ENCODE results near the gene FARS2.

Gene FARS2

GRCh38 chr6:5531853-5532375 is 270.6 kb downstream of the FARS2 start:
- DNase-seq (ENCODE audit: extremely low read depth, insufficient read length), result no peak
- no peak overlapping the region for H3K4me3 ChIP-seq (replicated peaks; ENCODE audit: low read depth, low read length)
- H3K36me3 ChIP-seq (ENCODE audit: control insufficient read depth, insufficient read depth, low read length), result no peaks in the 10 kb centered on the region
- TF ChIP-seq, protein P1, sequence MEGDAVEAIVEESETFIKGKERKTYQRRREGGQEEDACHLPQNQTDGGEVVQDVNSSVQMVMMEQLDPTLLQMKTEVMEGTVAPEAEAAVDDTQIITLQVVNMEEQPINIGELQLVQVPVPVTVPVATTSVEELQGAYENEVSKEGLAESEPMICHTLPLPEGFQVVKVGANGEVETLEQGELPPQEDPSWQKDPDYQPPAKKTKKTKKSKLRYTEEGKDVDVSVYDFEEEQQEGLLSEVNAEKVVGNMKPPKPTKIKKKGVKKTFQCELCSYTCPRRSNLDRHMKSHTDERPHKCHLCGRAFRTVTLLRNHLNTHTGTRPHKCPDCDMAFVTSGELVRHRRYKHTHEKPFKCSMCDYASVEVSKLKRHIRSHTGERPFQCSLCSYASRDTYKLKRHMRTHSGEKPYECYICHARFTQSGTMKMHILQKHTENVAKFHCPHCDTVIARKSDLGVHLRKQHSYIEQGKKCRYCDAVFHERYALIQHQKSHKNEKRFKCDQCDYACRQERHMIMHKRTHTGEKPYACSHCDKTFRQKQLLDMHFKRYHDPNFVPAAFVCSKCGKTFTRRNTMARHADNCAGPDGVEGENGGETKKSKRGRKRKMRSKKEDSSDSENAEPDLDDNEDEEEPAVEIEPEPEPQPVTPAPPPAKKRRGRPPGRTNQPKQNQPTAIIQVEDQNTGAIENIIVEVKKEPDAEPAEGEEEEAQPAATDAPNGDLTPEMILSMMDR (IDR thresholded peaks at IDR 0.05; ENCODE audit: insufficient read depth, low read length, poor library complexity, severe bottlenecking), result no peak
- H3K27me3 ChIP-seq (replicated peaks; ENCODE audit: control insufficient read depth, insufficient read depth, low read length), result no peaks in the 10 kb centered on the region

- Histone ChIP-seq H3K36me3 (ENCODE audit: control insufficient read depth, insufficient read depth, low read length) (no peaks in the 10 kb centered on the region), H3K27me3 (replicated peaks; ENCODE audit: control insufficient read depth, insufficient read depth, low read length) (no peaks in the 10 kb centered on the region), H3K4me3 (replicated peaks; ENCODE audit: low read depth, low read length) (no peak overlapping the region)
- TF ChIP-seq, protein P1 (IDR thresholded peaks at IDR 0.05; ENCODE audit: insufficient read depth, low read length, poor library complexity, severe bottlenecking), result no peak
- DNase-seq (ENCODE audit: extremely low read depth, insufficient read length), result no peak
Observed at GRCh38 chr6:5532941-5533340, 271.6 kb downstream of the FARS2 start.

- TF ChIP-seq, protein P1 (IDR thresholded peaks at IDR 0.05; ENCODE audit: insufficient read depth, low read length, poor library complexity, severe bottlenecking), result no peak
- no peaks in the 10 kb centered on the region for H3K36me3 ChIP-seq (ENCODE audit: control insufficient read depth, insufficient read depth, low read length)
- DNase-seq (ENCODE audit: extremely low read depth, insufficient read length), result no peak
- no peak overlapping the region for H3K4me3 ChIP-seq (replicated peaks; ENCODE audit: low read depth, low read length)
- no peaks in the 10 kb centered on the region for H3K27me3 ChIP-seq (replicated peaks; ENCODE audit: control insufficient read depth, insufficient read depth, low read length)
Observed at GRCh38 chr6:5534643-5535042, 273.3 kb downstream of the FARS2 start.

DNA sequence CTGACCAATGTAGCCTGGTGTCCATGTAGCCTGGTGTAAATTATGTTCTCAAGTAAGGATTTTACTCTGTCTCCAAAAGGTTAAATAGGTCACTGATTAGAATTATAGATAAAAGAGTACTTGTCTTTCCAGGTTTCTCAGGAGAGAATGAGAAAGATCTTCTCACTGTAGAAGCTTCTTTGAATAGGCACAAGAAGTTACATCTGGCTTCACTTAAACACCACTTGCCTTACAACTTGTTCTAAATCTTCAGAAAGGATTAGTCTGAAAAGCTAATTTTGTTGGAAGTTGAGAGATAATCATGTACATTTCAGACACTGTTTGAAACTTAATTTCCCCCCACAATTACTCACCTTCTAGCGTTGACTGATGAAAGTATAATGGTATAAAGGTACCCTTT is 275.3 kb downstream of the FARS2 start:
- TF ChIP-seq, protein P1 (IDR thresholded peaks at IDR 0.05; ENCODE audit: insufficient read depth, low read length, poor library complexity, severe bottlenecking), result no peak
- no peaks in the 10 kb centered on the region for H3K27me3 ChIP-seq (replicated peaks; ENCODE audit: control insufficient read depth, insufficient read depth, low read length)
- no peak for DNase-seq (ENCODE audit: extremely low read depth, insufficient read length)
- no peak overlapping the region for H3K4me3 ChIP-seq (replicated peaks; ENCODE audit: low read depth, low read length)
- H3K36me3 ChIP-seq (ENCODE audit: control insufficient read depth, insufficient read depth, low read length), result no peaks in the 10 kb centered on the region

GRCh38 chr6:5537132-5537531 is 275.8 kb downstream of the FARS2 start:
- TF ChIP-seq, protein P1 (IDR thresholded peaks at IDR 0.05; ENCODE audit: insufficient read depth, low read length, poor library complexity, severe bottlenecking), result no peak
- no peaks in the 10 kb centered on the region for H3K36me3 ChIP-seq (ENCODE audit: control insufficient read depth, insufficient read depth, low read length)
- DNase-seq (ENCODE audit: extremely low read depth, insufficient read length), result no peak
- H3K27me3 ChIP-seq (replicated peaks; ENCODE audit: control insufficient read depth, insufficient read depth, low read length), result no peaks in the 10 kb centered on the region
- no peak overlapping the region for H3K4me3 ChIP-seq (replicated peaks; ENCODE audit: low read depth, low read length)

- Histone ChIP-seq H3K4me3 (replicated peaks; ENCODE audit: low read depth, low read length) (no peak overlapping the region), H3K27me3 (replicated peaks; ENCODE audit: control insufficient read depth, insufficient read depth, low read length) (no peaks in the 10 kb centered on the region), H3K36me3 (ENCODE audit: control insufficient read depth, insufficient read depth, low read length) (no peaks in the 10 kb centered on the region)
- DNase-seq (ENCODE audit: extremely low read depth, insufficient read length), result no peak
- TF ChIP-seq, protein P1 (IDR thresholded peaks at IDR 0.05; ENCODE audit: insufficient read depth, low read length, poor library complexity, severe bottlenecking), result no peak
Observed at GRCh38 chr6:5537967-5538366, 276.7 kb downstream of the FARS2 start.
